Suppressor macrophage (primary cell): ENCODE measurements around the gene CCNC.

ENCODE experiments used
- DNase-seq, 4 experiments: peaks; one replicate each; pipeline ENCODE4 v3.0.0-alpha.2; 2020 to 2022
- total RNA-seq, 17 experiments: gene quantifications; one replicate each; lab custom pipeline; 2026; ENCODE audit warnings: mixed read lengths in 6 of 17, inconsistent platforms in 3 of 17; lab: John Stamatoyannopoulos, UW

Gene CCNC
- total RNA-seq = 36.4 to 81.9 (median 55.2) reads per million in 17 experiments

GRCh38 chr6:99568103-99568933 lies at the start of gene CCNC:
TSS of gene CCNC (minus strand) at chr6:99568660. CDS start at chr6:99568527, 133 bp downstream.
- peak; percentile 95 to 96 (median 95) for DNase-seq

GRCh38 chr6:99617131-99617530 lies 48.7 kb upstream of the CCNC start:
- no peak for DNase-seq

GRCh38 chr6:99614430-99615186 lies 46.1 kb upstream of the CCNC start:
- DNase-seq = peak in 2 of 4 experiments; percentile 30 to 38

- peak in 2 of 4 experiments; percentile 28 to 58 for DNase-seq
These were observed 45.4 kb upstream of the CCNC start for GRCh38 chr6:99613705-99614429.

- DNase-seq = peak in 3 of 4 experiments; percentile 54 to 78 (median 73)
These were observed 44.9 kb upstream of the CCNC start for GRCh38 chr6:99613409-99613704.

GRCh38 chr6:99612551-99613408 lies 44.3 kb upstream of the CCNC start:
- DNase-seq = no peak

GRCh38 chr6:99611148-99611547 lies 42.7 kb upstream of the CCNC start:
- DNase-seq = no peak

GRCh38 chr6:99609905-99610489 lies 41.5 kb upstream of the CCNC start:
- DNase-seq = no peak

GRCh38 chr6:99608886-99609482 lies 40.5 kb upstream of the CCNC start:
- no peak for DNase-seq

GRCh38 chr6:99608059-99608885 lies 39.8 kb upstream of the CCNC start:
- no peak for DNase-seq

GRCh38 chr6:99607416-99608036 lies 39.1 kb upstream of the CCNC start:
- DNase-seq = no peak

- no peak for DNase-seq
These were observed 38.4 kb upstream of the CCNC start, which contains the start of gene PRDM13 for GRCh38 chr6:99606656-99607415. TSS of gene PRDM13 (plus strand) at chr6:99606833. CDS start at chr6:99607035, 202 bp downstream.

- no peak for DNase-seq
These were observed 37.6 kb upstream of the CCNC start for GRCh38 chr6:99605911-99606655.

- DNase-seq = no peak
These were observed 36.7 kb upstream of the CCNC start for GRCh38 chr6:99605074-99605734.

GRCh38 chr6:99604166-99605073 lies 36.0 kb upstream of the CCNC start:
- peak in 1 of 4 experiments; percentile 35 for DNase-seq

GRCh38 chr6:99603421-99604165 lies 35.1 kb upstream of the CCNC start:
- DNase-seq = peak in 2 of 4 experiments; percentile 38 to 47
